Ecto neural progenitor cell (in vitro differentiated cells): ENCODE measurements around the gene MRI1.
"Not testable (repeated sequence)": the region's sequence is repeated elsewhere in the genome, so short reads cannot be mapped to it uniquely, and the experiment has no call there.

Source experiments
- DNase-seq: peaks from one replicate; pipeline ENCODE4 v3.0.0-alpha.2; 2018; ENCODE audit warnings: low spot score

The MRI1 gene

GRCh38 chr19:13761423-13761822, 2.9 kb upstream of the MRI1 start:
- DNase-seq = no peak

- DNase-seq = no peak
These were observed 1.6 kb upstream of the MRI1 start for GRCh38 chr19:13762635-13763235.

- DNase-seq = no peak
These were observed 1.1 kb upstream of the MRI1 start for GRCh38 chr19:13763265-13763664.

- DNase-seq = no peak
These were observed 586 bp downstream of the MRI1 start for GRCh38 chr19:13764821-13765394.

GRCh38 chr19:13765395-13766094, 1.2 kb downstream of the MRI1 start:
- no peak for DNase-seq

- no peak for DNase-seq
These were observed 1.8 kb downstream of the MRI1 start for GRCh38 chr19:13766095-13766481.

- no peak for DNase-seq
These were observed 4.2 kb downstream of the MRI1 start for GRCh38 chr19:13768510-13768909.

GRCh38 chr19:13770013-13770635, 5.8 kb downstream of the MRI1 start:
- DNase-seq = no peak

GRCh38 chr19:13774217-13775191, 10.2 kb downstream of the MRI1 start, which contains the start of gene C19orf53:
Gene C19orf53, plus strand, starts transcription at chr19:13774456. Its CDS starts 22 bp downstream, at chr19:13774478.
- DNase-seq = peak; percentile 92

GRCh38 chr19:13778398-13778797, 14.1 kb downstream of the MRI1 start:
- no peak for DNase-seq

- DNase-seq = no peak
These were observed 14.5 kb downstream of the MRI1 start for GRCh38 chr19:13778847-13779246.

- not testable (repeated sequence) for DNase-seq
These were observed 15.5 kb downstream of the MRI1 start for GRCh38 chr19:13779794-13780193.

- peak; percentile 77 for DNase-seq
These were observed 17.2 kb downstream of the MRI1 start for GRCh38 chr19:13781547-13781946.

- DNase-seq = no peak
These were observed 18.2 kb downstream of the MRI1 start for GRCh38 chr19:13782537-13782936.

- DNase-seq = no peak
These were observed 19.5 kb downstream of the MRI1 start for GRCh38 chr19:13783565-13784500.

GRCh38 chr19:13784731-13785452, 20.6 kb downstream of the MRI1 start:
- peak; percentile 79 for DNase-seq

GRCh38 chr19:13788991-13789390, 24.7 kb downstream of the MRI1 start:
- DNase-seq = no peak

- no peak for DNase-seq
These were observed 26.0 kb downstream of the MRI1 start for GRCh38 chr19:13790354-13790753.

GRCh38 chr19:13793317-13793716, 29.0 kb downstream of the MRI1 start:
- DNase-seq = not testable (repeated sequence)

- no peak for DNase-seq
These were observed 30.1 kb downstream of the MRI1 start for GRCh38 chr19:13794398-13794756.
